ENCODE results near the gene SCARF1. TPM values are rescaled to one million over a fixed set of nuclear protein-coding genes. Genes with fewer than 3 reads are reported as not detected.

SCARF1 gene
- total RNA-seq, 1 donor from 2014 or later, result 0.42 TPM

GRCh38 chr17:1648963-1649843 is 3.7 kb upstream of the SCARF1 start:
- Mint-ChIP-seq H3K27ac (ENCODE audit: unreplicated experiment) (no peak overlapping the region), H3K36me3 (ENCODE audit: low read depth) (peaks cover 11% of the 10 kb centered on the region), H3K4me3 (peak overlapping the region; percentile 59), H3K27me3 (ENCODE audit: low read depth) (peaks cover 18% of the 10 kb centered on the region), H3K9me3 (no peaks in the 10 kb centered on the region), H3K4me1 (peaks cover 23% of the 10 kb centered on the region)
- peak; percentile 84 for TF ChIP-seq CTCF (conservative IDR thresholded peaks at IDR 0.05)
- DNase-seq (ENCODE audit: low read depth, low spot score), result peak; percentile 97

GRCh38 chr17:1648173-1648962 is 2.8 kb upstream of the SCARF1 start:
- no peak for DNase-seq (ENCODE audit: low read depth, low spot score)
- no peak overlapping the region for H3K27ac Mint-ChIP-seq (ENCODE audit: unreplicated experiment)
- H3K9me3 Mint-ChIP-seq, result no peaks in the 10 kb centered on the region
- TF ChIP-seq CTCF (conservative IDR thresholded peaks at IDR 0.05), result no peak
- peaks cover 3% of the 10 kb centered on the region for H3K36me3 Mint-ChIP-seq (ENCODE audit: low read depth)
- peaks cover 27% of the 10 kb centered on the region for H3K4me1 Mint-ChIP-seq
- peak overlapping the region; percentile 56 for H3K4me3 Mint-ChIP-seq
- peaks cover 22% of the 10 kb centered on the region for H3K27me3 Mint-ChIP-seq (ENCODE audit: low read depth)

- Mint-ChIP-seq H3K4me3 (peak overlapping the region; percentile 56), H3K9me3 (no peaks in the 10 kb centered on the region), H3K27ac (ENCODE audit: unreplicated experiment) (no peak overlapping the region), H3K27me3 (ENCODE audit: low read depth) (peaks cover 22% of the 10 kb centered on the region), H3K36me3 (ENCODE audit: low read depth) (no peaks in the 10 kb centered on the region), H3K4me1 (peaks cover 27% of the 10 kb centered on the region)
- DNase-seq (ENCODE audit: low read depth, low spot score), result no peak
- TF ChIP-seq CTCF (conservative IDR thresholded peaks at IDR 0.05), result no peak
These were observed 2.3 kb upstream of the SCARF1 start for GRCh38 chr17:1647802-1648171.

GRCh38 chr17:1646199-1646875 is 805 bp upstream of the SCARF1 start:
- Mint-ChIP-seq H3K36me3 (ENCODE audit: low read depth) (no peaks in the 10 kb centered on the region), H3K9me3 (no peaks in the 10 kb centered on the region), H3K4me3 (peak overlapping the region; percentile 64), H3K4me1 (peaks cover 28% of the 10 kb centered on the region), H3K27ac (ENCODE audit: unreplicated experiment) (no peak overlapping the region), H3K27me3 (ENCODE audit: low read depth) (peaks cover 30% of the 10 kb centered on the region)
- no peak for TF ChIP-seq CTCF (conservative IDR thresholded peaks at IDR 0.05)
- no peak for DNase-seq (ENCODE audit: low read depth, low spot score)

- H3K27me3 Mint-ChIP-seq (ENCODE audit: low read depth), result peaks cover 35% of the 10 kb centered on the region
- no peak for TF ChIP-seq CTCF (conservative IDR thresholded peaks at IDR 0.05)
- H3K9me3 Mint-ChIP-seq, result no peaks in the 10 kb centered on the region
- peak overlapping the region; percentile 83 for H3K4me3 Mint-ChIP-seq
- DNase-seq (ENCODE audit: low read depth, low spot score), result no peak
- no peak overlapping the region for H3K27ac Mint-ChIP-seq (ENCODE audit: unreplicated experiment)
- no peaks in the 10 kb centered on the region for H3K36me3 Mint-ChIP-seq (ENCODE audit: low read depth)
- H3K4me1 Mint-ChIP-seq, result peaks cover 34% of the 10 kb centered on the region
These were observed 882 bp downstream of the SCARF1 start for GRCh38 chr17:1644493-1645206.

All from neural crest cell (in vitro differentiated cells).